ENCODE data around the gene HPS1.

HPS1 gene

GRCh38 chr10:98432330-98432729 lies 14.4 kb downstream of the HPS1 start:
- DNase-seq: no peak

GRCh38 chr10:98431016-98431415 lies 15.7 kb downstream of the HPS1 start:
- DNase-seq: no peak

GRCh38 chr10:98430427-98430826 lies 16.3 kb downstream of the HPS1 start:
- DNase-seq: no peak

GRCh38 chr10:98429320-98430072 lies 17.2 kb downstream of the HPS1 start:
- no peak for DNase-seq

- no peak for DNase-seq
Measured at GRCh38 chr10:98427011-98427515, 19.7 kb downstream of the HPS1 start.

GRCh38 chr10:98425511-98426352 lies 21.0 kb downstream of the HPS1 start:
- peak in 4 of 51 donors; percentile 9 to 25 (median 12) for DNase-seq

GRCh38 chr10:98424295-98425254 lies 22.2 kb downstream of the HPS1 start:
- DNase-seq: no peak

- DNase-seq: no peak
Measured at GRCh38 chr10:98423691-98424120, 23.0 kb downstream of the HPS1 start.

- DNase-seq: no peak
Measured at GRCh38 chr10:98422182-98422581, 24.6 kb downstream of the HPS1 start.

- DNase-seq: no peak
Measured at GRCh38 chr10:98420786-98421185, 25.9 kb downstream of the HPS1 start.

- no peak for DNase-seq
Measured at GRCh38 chr10:98419469-98420261, 27.1 kb downstream of the HPS1 start.

- no peak for DNase-seq
Measured at GRCh38 chr10:98418665-98419468, 27.9 kb downstream of the HPS1 start.

GRCh38 chr10:98417973-98418664 lies 28.6 kb downstream of the HPS1 start:
- DNase-seq: no peak

GRCh38 chr10:98417481-98417959 lies 29.2 kb downstream of the HPS1 start:
- no peak for DNase-seq

GRCh38 chr10:98416606-98417388 lies 29.9 kb downstream of the HPS1 start:
- no peak for DNase-seq

- no peak for DNase-seq
Measured at GRCh38 chr10:98415731-98416119, 31.0 kb downstream of the HPS1 start.

- DNase-seq: peak in 50 of 51 donors; percentile 5 to 84 (median 60)
Measured at GRCh38 chr10:98414932-98415730, 31.6 kb downstream of the HPS1 start, which contains the start of gene PYROXD2. PYROXD2 (minus strand) TSS chr10:98415182; CDS start chr10:98415135, 47 bp downstream.

All from hypothalamus (tissue), 51 donors.